Measurements from ENCODE around the gene PRDM16. TPM values are rescaled to one million over a fixed set of nuclear protein-coding genes. Genes with fewer than 3 reads are reported as not detected.

PRDM16 gene
- total RNA-seq, 1 donor from 2014 or later: 84.2 TPM

DNA sequence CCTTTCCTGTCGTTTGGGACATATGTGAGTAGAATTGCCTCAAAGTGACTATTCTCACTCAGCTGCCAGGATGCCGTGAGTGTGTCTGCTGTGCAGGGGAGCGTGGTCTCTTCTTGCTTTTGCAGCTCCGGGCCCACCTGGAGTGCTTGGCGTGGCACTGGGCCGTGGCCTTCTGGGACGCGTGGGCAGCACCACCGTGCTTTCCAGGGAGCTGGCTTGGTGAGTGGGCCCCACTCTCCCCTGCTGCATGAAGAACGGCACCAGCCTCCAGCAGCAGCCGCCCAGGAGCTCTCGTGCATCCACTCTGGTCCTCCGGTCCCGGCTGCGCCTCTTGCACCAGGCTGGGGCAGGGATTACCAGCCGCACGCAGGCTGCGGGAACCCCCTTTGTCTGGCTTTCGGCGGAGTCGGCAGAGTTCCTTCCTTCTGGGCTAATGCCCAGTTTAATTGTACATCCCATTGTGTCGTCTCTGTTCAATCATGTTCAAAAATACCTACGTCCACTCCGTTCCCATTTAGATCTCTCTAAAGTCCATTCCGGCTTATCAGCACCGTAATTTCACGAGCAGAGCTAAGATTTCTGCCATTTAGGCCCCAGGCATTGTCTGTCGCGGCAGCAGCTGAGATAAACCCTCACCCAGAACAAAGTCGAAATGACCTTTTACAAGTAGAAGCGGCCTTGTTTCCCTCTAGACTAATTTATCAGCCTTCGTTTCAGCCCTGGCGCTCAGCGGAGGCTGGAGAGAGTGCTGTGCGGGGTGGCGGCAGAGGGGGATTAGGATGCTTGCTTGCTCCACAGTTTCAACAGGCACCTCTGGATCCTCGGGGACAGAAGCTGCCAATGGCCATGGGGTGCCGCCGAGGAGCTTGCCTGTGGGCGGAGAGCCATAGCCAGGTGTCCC lies 129.6 kb downstream of the PRDM16 start:
- DNase-seq (ENCODE audit: low spot score in 2 of 2): no peak
- H3K4me3 ChIP-seq: no peak overlapping the region
- no peaks in the 10 kb centered on the region for H3K36me3 ChIP-seq
- no peaks in the 10 kb centered on the region for H3K27me3 ChIP-seq
- intact Hi-C loops (cut with DNase I): loop anchor here (5.0 kb wide), 2 partner anchors 44 to 194 kb away; no protein-coding TSS in a partner anchor
- no peaks in the 10 kb centered on the region for H3K9me3 ChIP-seq
- H3K27ac ChIP-seq: peak overlapping the region; percentile 99 to 100
- peaks cover 40 to 69% of the 10 kb centered on the region in 2 donors for H3K4me1 ChIP-seq
- TF ChIP-seq, protein P1, sequence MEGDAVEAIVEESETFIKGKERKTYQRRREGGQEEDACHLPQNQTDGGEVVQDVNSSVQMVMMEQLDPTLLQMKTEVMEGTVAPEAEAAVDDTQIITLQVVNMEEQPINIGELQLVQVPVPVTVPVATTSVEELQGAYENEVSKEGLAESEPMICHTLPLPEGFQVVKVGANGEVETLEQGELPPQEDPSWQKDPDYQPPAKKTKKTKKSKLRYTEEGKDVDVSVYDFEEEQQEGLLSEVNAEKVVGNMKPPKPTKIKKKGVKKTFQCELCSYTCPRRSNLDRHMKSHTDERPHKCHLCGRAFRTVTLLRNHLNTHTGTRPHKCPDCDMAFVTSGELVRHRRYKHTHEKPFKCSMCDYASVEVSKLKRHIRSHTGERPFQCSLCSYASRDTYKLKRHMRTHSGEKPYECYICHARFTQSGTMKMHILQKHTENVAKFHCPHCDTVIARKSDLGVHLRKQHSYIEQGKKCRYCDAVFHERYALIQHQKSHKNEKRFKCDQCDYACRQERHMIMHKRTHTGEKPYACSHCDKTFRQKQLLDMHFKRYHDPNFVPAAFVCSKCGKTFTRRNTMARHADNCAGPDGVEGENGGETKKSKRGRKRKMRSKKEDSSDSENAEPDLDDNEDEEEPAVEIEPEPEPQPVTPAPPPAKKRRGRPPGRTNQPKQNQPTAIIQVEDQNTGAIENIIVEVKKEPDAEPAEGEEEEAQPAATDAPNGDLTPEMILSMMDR (IDR thresholded peaks at IDR 0.05): no peak

DNA sequence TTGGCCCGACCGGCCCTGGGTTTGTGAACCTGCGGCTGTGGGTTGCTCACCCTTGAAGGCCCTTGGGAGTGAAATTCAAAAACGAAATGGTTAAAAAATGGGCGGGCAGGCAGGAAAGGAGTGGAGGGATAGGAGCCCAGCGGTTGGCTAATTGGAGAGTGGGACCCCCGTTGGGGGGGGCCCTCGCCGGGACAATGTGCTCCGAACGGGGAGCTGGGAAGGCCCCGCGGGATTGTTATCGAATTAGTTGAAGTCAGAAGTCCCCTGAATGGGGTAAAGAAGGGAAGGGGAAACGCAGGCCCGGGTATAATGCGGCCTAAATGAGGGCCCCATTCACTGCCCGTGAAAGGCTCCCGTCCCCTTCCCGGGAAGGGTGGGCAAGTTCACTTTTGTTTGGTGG lies 135.7 kb downstream of the PRDM16 start:
- Histone ChIP-seq H3K9me3 (no peaks in the 10 kb centered on the region), H3K27ac (peak overlapping the region; percentile 99 to 100), H3K4me1 (peaks cover 15 to 52% of the 10 kb centered on the region in 2 donors), H3K36me3 (no peaks in the 10 kb centered on the region), H3K4me3 (peak overlapping the region in 1 of 2 donors; percentile 3), H3K27me3 (no peaks in the 10 kb centered on the region)
- TF ChIP-seq, protein P1 (IDR thresholded peaks at IDR 0.05): no peak
- intact Hi-C loops (cut with DNase I): no loop called here
- DNase-seq (ENCODE audit: low spot score in 2 of 2): no peak

DNA sequence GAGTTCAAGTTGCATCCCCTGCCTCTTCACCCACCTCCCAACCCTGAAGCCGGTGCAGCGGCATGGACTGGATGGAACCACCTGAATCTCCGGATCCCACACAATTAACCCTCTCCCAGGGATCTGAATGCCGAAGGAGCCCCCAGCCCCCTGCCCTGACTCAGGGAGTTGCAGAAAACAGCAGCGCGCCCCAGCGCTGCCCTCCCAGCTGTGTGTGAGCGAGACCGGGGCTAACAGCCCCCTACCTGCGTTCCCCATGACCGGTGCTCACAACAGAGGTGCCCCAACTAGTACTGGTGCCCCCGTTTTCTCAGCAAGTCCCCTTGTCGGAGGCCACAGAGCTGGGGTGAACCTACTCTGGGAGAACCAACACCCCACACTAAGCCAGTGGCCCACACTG lies 136.8 kb downstream of the PRDM16 start:
- Histone ChIP-seq H3K27ac (peak overlapping the region; percentile 99 to 100), H3K4me1 (peaks cover 15 to 50% of the 10 kb centered on the region in 2 donors)
- intact Hi-C loops (cut with DNase I): no loop called here

DNA sequence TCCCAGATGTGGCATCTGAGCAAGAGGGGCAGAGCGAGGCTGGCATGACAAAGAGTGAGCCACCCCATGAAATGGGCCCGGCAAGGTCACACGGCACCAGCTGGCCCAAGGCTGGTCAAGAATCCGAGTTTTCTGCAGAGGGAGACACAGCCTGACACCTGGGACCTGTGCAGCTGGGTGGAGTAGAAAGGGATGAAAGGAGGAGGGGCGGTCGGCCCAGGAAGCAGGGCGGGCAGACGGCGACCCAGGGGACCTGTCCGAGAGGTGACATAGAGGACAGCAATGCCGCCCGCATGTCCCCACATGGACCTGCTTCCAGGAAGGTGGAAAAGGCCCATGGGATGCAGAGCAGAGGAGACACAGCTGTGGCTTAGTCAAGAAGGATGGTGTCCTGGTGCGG lies 137.7 kb downstream of the PRDM16 start:
- H3K4me3 ChIP-seq: peak overlapping the region in 1 of 2 donors; percentile 36
- DNase-seq (ENCODE audit: low spot score in 2 of 2): no peak
- H3K4me1 ChIP-seq: peaks cover 15 to 46% of the 10 kb centered on the region in 2 donors
- TF ChIP-seq, protein P1 (IDR thresholded peaks at IDR 0.05): no peak
- H3K27ac ChIP-seq: peak overlapping the region; percentile 99 to 100
- no peaks in the 10 kb centered on the region for H3K27me3 ChIP-seq
- intact Hi-C loops (cut with DNase I): no loop called here
- no peaks in the 10 kb centered on the region for H3K9me3 ChIP-seq
- H3K36me3 ChIP-seq: no peaks in the 10 kb centered on the region

More for the DNA sequence above, 136.8 kb downstream of the PRDM16 start:
- no peaks in the 10 kb centered on the region for H3K36me3 ChIP-seq
- TF ChIP-seq, protein P1 (IDR thresholded peaks at IDR 0.05): no peak
- no peaks in the 10 kb centered on the region for H3K27me3 ChIP-seq
- no peak overlapping the region for H3K4me3 ChIP-seq
- DNase-seq (ENCODE audit: low spot score in 2 of 2): no peak
- no peaks in the 10 kb centered on the region for H3K9me3 ChIP-seq

DNA sequence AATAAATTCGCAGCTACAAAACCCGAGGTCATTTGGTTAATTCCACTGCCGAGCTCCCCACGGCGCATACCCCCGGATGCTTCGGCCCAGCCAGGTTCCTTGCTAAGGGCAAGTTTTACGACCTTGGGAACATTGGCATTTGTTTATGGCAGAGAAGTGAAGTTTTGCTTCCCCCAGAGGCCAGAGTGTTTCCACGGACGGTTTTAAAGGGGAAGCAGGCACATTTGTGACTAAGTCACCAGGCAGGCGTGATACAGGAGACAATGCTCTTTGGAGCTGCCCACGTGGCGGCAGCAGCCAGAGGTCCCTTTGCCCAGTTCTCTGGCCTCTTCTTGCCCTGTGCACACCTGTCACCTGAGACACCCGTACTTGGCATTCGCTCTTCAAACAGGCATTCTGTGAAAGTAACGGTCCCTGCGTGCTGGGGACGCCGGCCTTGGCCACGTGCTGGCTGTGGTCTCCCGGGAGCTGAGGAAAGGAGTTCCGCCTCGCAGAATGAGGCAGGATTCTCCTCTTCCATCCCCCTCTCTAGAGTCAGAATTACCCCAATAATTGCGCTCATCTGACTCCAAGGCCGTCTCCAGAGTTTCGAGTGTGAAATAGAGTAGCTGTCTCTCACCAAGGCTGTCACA lies 138.3 kb downstream of the PRDM16 start:
- DNase-seq (ENCODE audit: low spot score in 2 of 2): no peak
- Histone ChIP-seq H3K4me1 (peaks cover 15 to 46% of the 10 kb centered on the region in 2 donors), H3K36me3 (no peaks in the 10 kb centered on the region), H3K4me3 (peak overlapping the region in 1 of 2 donors; percentile 36), H3K27me3 (no peaks in the 10 kb centered on the region), H3K9me3 (no peaks in the 10 kb centered on the region), H3K27ac (peak overlapping the region; percentile 99 to 100)
- intact Hi-C loops (cut with DNase I): no loop called here
- TF ChIP-seq, protein P1 (IDR thresholded peaks at IDR 0.05): peak in 1 of 3 experiments; percentile 12

All from ascending aorta (tissue), 2 donors.